GM12873 (cell line): Measurements from ENCODE around the gene GPATCH2L.

Experiments used
- TF ChIP-seq, protein P1 (sequence below): IDR thresholded peaks from 2 replicates; pipeline ENCODE4 v1.5.1; 2012; ENCODE audit warnings: low read depth, mild to moderate bottlenecking, moderate library complexity, low read length, control low read depth; ENCODE audit not compliant: insufficient read depth; ENCODE audit errors: missing control alignments

GPATCH2L gene

DNA sequence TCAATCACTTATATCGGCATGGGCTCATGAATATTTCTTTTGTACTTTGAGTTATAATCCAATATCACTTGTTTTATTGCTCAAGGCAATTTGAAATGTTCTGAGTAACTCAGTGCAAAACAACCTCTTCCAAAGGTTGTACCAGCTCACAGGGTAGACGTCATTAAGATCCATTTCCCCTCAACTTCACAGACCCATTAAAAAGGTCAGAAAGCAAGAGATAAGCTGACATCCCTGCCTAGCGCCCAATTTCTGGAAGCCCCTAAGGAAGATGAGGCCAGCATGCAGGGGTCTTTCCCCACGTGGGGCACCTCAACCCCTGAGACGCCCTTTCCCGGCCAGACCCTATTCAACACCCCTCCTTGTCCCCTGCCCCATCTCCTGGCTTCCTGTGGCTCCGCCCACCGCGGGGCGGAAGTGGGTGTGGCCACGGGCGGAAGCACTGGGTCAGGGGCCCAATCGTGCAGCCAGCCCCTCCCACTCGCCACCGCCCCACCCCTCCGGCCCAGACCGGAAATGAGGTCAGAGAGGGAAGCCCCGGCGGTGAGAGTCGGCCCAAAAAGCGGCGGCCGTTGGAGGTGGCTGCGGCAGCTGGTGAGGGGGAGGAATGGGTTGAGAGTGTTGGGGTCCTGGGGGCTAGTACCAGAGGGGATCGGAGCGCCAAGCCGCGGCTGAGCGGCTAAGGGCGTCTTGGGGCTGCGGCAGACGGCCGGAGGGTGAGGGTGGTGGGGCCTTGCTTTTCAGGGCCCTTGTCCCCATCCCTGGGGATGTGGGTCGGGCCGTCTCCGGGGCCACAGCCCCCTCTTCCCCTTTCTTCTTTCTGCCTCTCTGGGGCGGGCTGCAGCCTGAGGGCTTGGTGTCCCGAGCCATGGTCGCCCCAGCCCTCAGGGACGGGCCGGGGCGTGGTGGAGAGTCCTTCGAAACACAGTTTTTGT lies at the start of gene GPATCH2L:
TSS of gene GPATCH2L (plus strand) at position 525 of the 935 bp plus-strand sequence. CDS start 2,442 bp downstream, outside the sequence.
- TF ChIP-seq, protein P1, sequence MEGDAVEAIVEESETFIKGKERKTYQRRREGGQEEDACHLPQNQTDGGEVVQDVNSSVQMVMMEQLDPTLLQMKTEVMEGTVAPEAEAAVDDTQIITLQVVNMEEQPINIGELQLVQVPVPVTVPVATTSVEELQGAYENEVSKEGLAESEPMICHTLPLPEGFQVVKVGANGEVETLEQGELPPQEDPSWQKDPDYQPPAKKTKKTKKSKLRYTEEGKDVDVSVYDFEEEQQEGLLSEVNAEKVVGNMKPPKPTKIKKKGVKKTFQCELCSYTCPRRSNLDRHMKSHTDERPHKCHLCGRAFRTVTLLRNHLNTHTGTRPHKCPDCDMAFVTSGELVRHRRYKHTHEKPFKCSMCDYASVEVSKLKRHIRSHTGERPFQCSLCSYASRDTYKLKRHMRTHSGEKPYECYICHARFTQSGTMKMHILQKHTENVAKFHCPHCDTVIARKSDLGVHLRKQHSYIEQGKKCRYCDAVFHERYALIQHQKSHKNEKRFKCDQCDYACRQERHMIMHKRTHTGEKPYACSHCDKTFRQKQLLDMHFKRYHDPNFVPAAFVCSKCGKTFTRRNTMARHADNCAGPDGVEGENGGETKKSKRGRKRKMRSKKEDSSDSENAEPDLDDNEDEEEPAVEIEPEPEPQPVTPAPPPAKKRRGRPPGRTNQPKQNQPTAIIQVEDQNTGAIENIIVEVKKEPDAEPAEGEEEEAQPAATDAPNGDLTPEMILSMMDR: no peak

DNA sequence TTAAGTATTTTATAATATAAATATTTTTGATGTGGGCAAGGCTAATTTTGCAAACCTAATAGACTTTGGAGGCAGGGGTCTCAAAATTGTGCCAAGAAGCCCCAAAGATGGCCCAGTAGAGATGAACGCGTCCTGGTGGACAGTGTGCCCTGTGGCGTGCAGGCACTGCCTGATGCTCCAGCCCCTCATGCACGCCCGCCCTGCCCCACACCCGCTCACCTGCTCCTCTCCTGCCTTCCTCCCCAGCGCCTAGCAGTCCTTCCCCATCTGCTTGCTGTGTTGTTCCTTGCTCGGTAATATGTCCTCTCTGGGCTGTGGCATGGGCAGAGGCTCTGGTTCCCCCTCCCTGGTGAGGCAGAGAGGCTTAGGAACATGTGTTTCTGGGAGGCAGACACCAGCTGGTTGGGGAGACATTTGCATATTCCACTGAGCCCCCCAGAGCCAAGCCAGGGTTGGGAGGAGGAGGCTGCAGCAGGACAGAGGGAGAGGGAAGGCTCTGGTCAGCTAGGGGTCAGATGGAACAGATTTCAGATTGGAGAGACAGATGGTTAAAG lies 46.8 kb upstream of the GPATCH2L start:
- TF ChIP-seq, protein P1: no peak

DNA sequence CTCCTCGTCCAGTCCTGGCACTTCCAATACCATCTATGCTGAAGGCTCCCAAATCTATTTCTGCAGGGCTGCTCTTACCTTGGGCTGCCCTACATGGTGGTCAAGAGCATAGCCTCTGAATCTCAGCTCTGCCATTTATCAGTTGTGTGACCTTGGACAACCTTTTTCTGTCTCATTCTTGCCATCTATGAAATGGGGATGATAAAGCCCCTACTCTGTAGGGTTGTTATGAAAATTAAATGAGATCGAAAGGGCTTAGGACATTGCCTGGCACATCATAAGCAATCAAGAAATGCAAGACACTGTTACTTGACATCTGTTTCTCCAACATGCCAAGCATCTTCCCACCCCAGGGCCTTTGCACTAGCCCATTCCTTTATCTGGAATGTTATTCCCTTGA lies 45.5 kb upstream of the GPATCH2L start:
- TF ChIP-seq, protein P1: no peak

DNA sequence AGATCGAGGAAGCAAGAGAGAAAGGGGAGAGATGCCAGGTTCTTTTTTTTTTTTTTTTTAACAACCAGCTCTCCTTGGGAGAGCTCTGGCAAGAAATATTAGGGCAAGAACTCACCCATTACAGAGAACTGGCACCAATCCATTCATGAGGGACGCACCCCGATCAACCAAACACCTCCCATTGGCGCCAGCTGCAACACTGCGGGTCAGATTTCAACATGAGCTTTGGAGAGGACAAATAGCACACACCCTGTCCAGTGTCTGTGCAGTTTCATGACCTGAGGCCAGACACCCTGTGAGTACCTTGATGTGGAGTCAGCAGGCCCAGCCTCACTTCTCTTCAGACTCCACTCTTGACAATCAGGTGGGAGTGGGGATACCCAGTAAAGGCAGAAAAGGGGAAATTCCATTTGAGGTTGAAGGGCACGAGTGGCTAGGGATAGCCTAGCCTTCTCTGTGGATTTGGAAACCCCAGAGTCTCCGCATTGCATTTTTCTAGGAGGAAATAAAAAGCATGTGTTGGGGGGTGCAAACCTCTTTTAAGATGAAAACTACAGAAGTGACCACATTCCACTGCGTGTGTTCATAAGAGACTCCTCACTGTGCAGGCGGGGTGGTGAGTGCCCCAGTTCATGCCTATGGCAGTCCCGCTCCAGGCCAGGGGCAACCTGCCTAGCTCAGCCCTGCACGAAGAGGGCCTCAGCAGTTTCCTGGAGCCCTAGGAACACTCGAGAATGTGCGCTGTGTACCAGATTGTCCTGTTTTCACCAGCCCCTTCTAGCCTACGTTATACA lies 42.4 kb upstream of the GPATCH2L start:
- TF ChIP-seq, protein P1: no peak

DNA sequence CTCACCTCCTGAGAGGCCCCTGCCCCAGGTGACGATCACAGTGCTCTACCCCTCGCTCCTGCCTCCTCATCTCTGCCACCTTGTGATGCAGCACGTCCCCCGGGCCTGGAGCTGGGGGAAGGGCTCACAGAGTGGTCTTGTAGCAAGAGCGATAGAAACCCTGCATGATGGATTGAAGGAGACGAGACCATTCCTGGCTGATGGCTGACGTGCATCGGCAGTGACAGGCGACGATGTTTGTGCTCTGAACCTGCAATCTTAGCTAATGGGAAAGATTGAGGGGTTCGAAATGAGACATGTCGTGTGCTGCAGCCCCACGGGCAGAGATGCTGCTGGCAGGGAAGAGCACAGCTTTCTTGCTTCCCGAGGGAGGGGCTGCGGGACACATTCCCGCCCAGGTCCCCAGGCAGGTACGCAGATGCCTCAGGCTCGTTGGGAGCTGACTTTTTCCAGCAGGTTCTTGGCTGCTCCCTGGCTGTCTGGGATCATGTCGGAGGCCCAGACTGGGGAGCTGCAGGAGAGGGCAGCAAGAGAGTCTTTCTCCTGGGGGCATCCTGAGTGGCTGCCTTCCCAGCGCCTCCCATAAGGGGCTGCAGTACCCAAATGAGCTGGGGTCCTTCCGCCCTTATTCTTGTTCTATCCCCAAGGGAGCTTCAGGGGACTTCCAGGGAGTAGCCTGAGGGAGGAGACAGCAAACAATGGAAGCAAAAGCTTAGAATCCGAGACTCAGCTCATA lies 38.7 kb upstream of the GPATCH2L start:
- TF ChIP-seq, protein P1: no peak

DNA sequence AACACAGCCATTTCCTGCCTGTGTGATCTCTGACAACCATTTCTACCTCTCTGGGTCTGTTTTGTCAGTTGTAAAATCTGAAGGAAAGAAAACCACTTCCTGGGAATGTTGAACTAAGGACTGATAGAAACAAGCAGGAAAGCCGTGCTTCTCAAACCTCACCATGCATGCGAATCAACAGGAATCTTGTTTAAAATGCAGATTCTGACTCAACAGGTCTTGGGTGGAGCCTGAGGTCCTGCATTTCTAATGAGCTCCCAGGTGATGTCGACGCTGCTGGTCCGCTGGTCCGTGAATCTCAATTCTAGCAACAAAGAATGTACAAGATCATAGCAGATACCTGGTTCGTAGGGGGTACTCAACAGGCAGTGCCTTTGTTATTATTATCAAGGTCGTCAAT lies 38.0 kb upstream of the GPATCH2L start:
- TF ChIP-seq, protein P1: no peak
